HCT116 (cell line): Measurements from ENCODE around the gene NDUFS7. TPM values are rescaled to one million over a fixed set of nuclear protein-coding genes. Genes with fewer than 3 reads are reported as not detected.

Experiments used
- ATAC-seq: fragments of 200-7000 bp; cut with Tn5 transposase; 2 replicates; pipeline ENCODE4 v1.9.1; 2020; ENCODE audit warnings: mild to moderate bottlenecking, moderate library complexity
- BruUV-seq: library from RNA; stranded (reverse); fragments of 400-500 nt; replicated peaks from 2 replicates; lab custom pipeline; 2021; lab: Mats Ljungman, UMichigan
- CTCF ChIA-PET: fragments of 300-600 bp; sonication (Branson Sonifier 250); formaldehyde crosslinking; loops from one replicate; lab custom pipeline; 2021; ENCODE audit warnings: antibody characterized with exemption; lab: Charles Lee
- POLR2A ChIA-PET: fragments of 300-600, 350-600 bp; sonication (Branson Sonifier 250); formaldehyde crosslinking; loops from one replicate; lab custom pipeline; 2021; ENCODE audit warnings: antibody characterized with exemption; lab: Charles Lee
- RAD21 ChIA-PET, 2 experiments: fragments of 300-600 bp; sonication (Branson Sonifier 250); formaldehyde crosslinking; loops; one replicate each; lab custom pipeline; 2023; ENCODE audit warnings: low total read pairs in 2 of 2; ENCODE audit not compliant: uncharacterized antibody in 2 of 2, unreplicated experiment in 2 of 2, low non-redundant PET in 1 of 2; lab: Charles Lee
- DNase-seq: peaks from one replicate; pipeline ENCODE4 v3.0.0-alpha.2; 2010; ENCODE audit warnings: low read depth, low spot score
- H2AFZ ChIP-seq: fragments of 200-600 bp; shearing (Covaris generic), sonication (generic); 2 replicates; pipeline ENCODE4 v1.6.1; 2017; ENCODE audit warnings: low read depth, mixed run types, mixed read lengths, antibody characterized with exemption, low read length; ENCODE audit not compliant: poor library complexity, severe bottlenecking
- H3K27ac ChIP-seq: 2 replicates; pipeline ENCODE4 v1.5.1; 2012; ENCODE audit warnings: low read depth, low read length
- H3K27me3 ChIP-seq: fragments of 200-600 bp; sonication (generic); 2 replicates; pipeline ENCODE4 v1.6.1; 2016; ENCODE audit warnings: mixed run types, low read length, mixed read lengths; ENCODE audit not compliant: insufficient read depth
- H3K36me3 ChIP-seq, 2 experiments: fragments of 200-500 bp in 1 of 2; fragments of 200-600 bp in 1 of 2; sonication (Bioruptor generic) in 1 of 2; sonication (generic) in 1 of 2; 2 replicates each; pipeline versions ENCODE4 v1.5.1 to v1.6.1; 2014 to 2016; ENCODE audit warnings: low read length in 2 of 2, inconsistent platforms in 1 of 2, mixed read lengths in 1 of 2, mixed run types in 1 of 2; ENCODE audit not compliant: insufficient read depth in 2 of 2, control insufficient read depth in 1 of 2
- H3K4me1 ChIP-seq, 2 experiments: fragments of 200-600 bp in 1 of 2; sonication (generic) in 1 of 2; 2 replicates each; pipeline versions ENCODE4 v1.5.1 to v1.6.1; 2012 to 2017; ENCODE audit warnings: low read length in 2 of 2, inconsistent platforms in 1 of 2, mild to moderate bottlenecking in 1 of 2, mixed read lengths in 1 of 2, mixed run types in 1 of 2, moderate library complexity in 1 of 2; ENCODE audit not compliant: insufficient read depth in 2 of 2, control insufficient read depth in 1 of 2
- H3K4me2 ChIP-seq: fragments of 200-600 bp; sonication (generic); 2 replicates; pipeline ENCODE4 v1.6.1; 2017; ENCODE audit warnings: mixed run types, low read length, mixed read lengths
- H3K4me3 ChIP-seq, 2 experiments: fragments of 200-600 bp in 1 of 2; sonication (generic) in 1 of 2; replicated peaks in 1 of 2; 2 replicates each; pipeline ENCODE4 v1.5.1; 2011 to 2016; ENCODE audit warnings: low read length in 2 of 2, control low read depth in 1 of 2, low read depth in 1 of 2, mild to moderate bottlenecking in 1 of 2, mixed read lengths in 1 of 2, mixed run types in 1 of 2
- H3K79me2 ChIP-seq: fragments of 200-600 bp; sonication (generic); 2 replicates; pipeline ENCODE4 v1.6.1; 2017; ENCODE audit warnings: mild to moderate bottlenecking, mixed run types, low read length, moderate library complexity, mixed read lengths; ENCODE audit not compliant: insufficient read depth
- H3K9ac ChIP-seq: fragments of 200-600 bp; sonication (generic); 2 replicates; pipeline ENCODE4 v1.6.1; 2016; ENCODE audit warnings: low read length, mixed read lengths
- H3K9me2 ChIP-seq: fragments of 200-600 bp; sonication (generic), shearing (Covaris generic); 2 replicates; pipeline ENCODE4 v1.6.1; 2017; ENCODE audit warnings: mixed run types, mild to moderate bottlenecking, moderate library complexity; ENCODE audit not compliant: insufficient read depth
- H3K9me3 ChIP-seq, 2 experiments: fragments of 200-500 bp in 1 of 2; fragments of 200-600 bp in 1 of 2; sonication (Bioruptor generic) in 1 of 2; sonication (generic) in 1 of 2; 2 replicates each; pipeline ENCODE4 v1.6.1; 2014 to 2017; ENCODE audit warnings: low read length in 2 of 2, mixed read lengths in 2 of 2, inconsistent platforms in 1 of 2, low read depth in 1 of 2, mild to moderate bottlenecking in 1 of 2, mixed run types in 1 of 2, moderate library complexity in 1 of 2; ENCODE audit not compliant: control insufficient read depth in 1 of 2, insufficient read depth in 1 of 2
- H4K20me1 ChIP-seq: fragments of 200-600 bp; sonication (generic), shearing (Covaris generic); 2 replicates; pipeline ENCODE4 v1.6.1; 2017; ENCODE audit warnings: mixed run types, mild to moderate bottlenecking, moderate library complexity; ENCODE audit not compliant: insufficient read depth
- CEBPB ChIP-seq: IDR thresholded peaks from 2 replicates; pipeline ENCODE4 v1.6.1; 2012; ENCODE audit warnings: low read depth
- CTCF ChIP-seq, 3 experiments: fragments of 200-600 bp in 1 of 3; sonication (generic) in 1 of 3; IDR thresholded peaks in 2 of 3; conservative IDR thresholded peaks in 1 of 3; 2 replicates each; pipeline ENCODE4 v1.5.1; 2012 to 2017; ENCODE audit warnings: low read depth in 2 of 3, low read length in 2 of 3, antibody characterized with exemption in 1 of 3, borderline replicate concordance in 1 of 3, control low read depth in 1 of 3, mild to moderate bottlenecking in 1 of 3, mixed read lengths in 1 of 3, mixed run types in 1 of 3, moderate library complexity in 1 of 3; ENCODE audit not compliant: insufficient read depth in 1 of 3
- EGR1 ChIP-seq: IDR thresholded peaks from 2 replicates; pipeline ENCODE4 v1.6.1; 2012; ENCODE audit warnings: low read depth
- EZH2 ChIP-seq: fragments of 200-600 bp; sonication (generic); IDR thresholded peaks from 2 replicates; pipeline ENCODE4 v1.6.1; 2017; ENCODE audit warnings: antibody characterized with exemption, mixed run types
- EZH2phosphoT487 ChIP-seq: fragments of 200-600 bp; IDR thresholded peaks from 2 replicates; pipeline ENCODE4 v1.6.1; 2018; ENCODE audit warnings: antibody characterized with exemption, borderline replicate concordance
- FOSL1 ChIP-seq: IDR thresholded peaks from 2 replicates; pipeline ENCODE4 v1.6.1; 2012; ENCODE audit warnings: low read depth
- JUND ChIP-seq: IDR thresholded peaks from 2 replicates; pipeline ENCODE4 v1.6.1; 2012
- MAX ChIP-seq: IDR thresholded peaks from 2 replicates; pipeline ENCODE4 v1.6.1; 2012
- POLR2A ChIP-seq: IDR thresholded peaks from 2 replicates; pipeline ENCODE4 v1.7.0; 2011; ENCODE audit warnings: borderline replicate concordance; ENCODE audit not compliant: insufficient read depth, insufficient read length; ENCODE audit errors: extremely low read depth
- POLR2AphosphoS5 ChIP-seq: IDR thresholded peaks from 2 replicates; pipeline ENCODE4 v1.6.1; 2011; ENCODE audit warnings: mild to moderate bottlenecking, low read depth, low read length, moderate library complexity
- RAD21 ChIP-seq: IDR thresholded peaks from 2 replicates; pipeline ENCODE4 v1.6.1; 2012; ENCODE audit warnings: low read depth, mild to moderate bottlenecking
- SIN3A ChIP-seq: IDR thresholded peaks from 2 replicates; pipeline ENCODE4 v1.6.1; 2012; ENCODE audit warnings: low read depth
- TCF7L2 ChIP-seq: IDR thresholded peaks from 2 replicates; pipeline ENCODE4 v1.7.0; 2011; ENCODE audit warnings: borderline replicate concordance, inconsistent platforms; ENCODE audit not compliant: insufficient read depth, insufficient read length; ENCODE audit errors: extremely low read depth
- YY1 ChIP-seq: IDR thresholded peaks from 2 replicates; pipeline ENCODE4 v1.6.1; 2011; ENCODE audit warnings: low read length, low read depth, moderate library complexity, mild to moderate bottlenecking; ENCODE audit not compliant: insufficient replicate concordance; ENCODE audit errors: extremely low read depth
- ZNF274 ChIP-seq: fragments of 200-500 bp; sonication (Bioruptor generic); IDR thresholded peaks from 2 replicates; pipeline ENCODE4 v1.6.1; 2014; ENCODE audit warnings: mild to moderate bottlenecking, low read depth, low read length, inconsistent platforms
- intact Hi-C: fragments of 100-400 bp; cut with micrococcal nuclease; formaldehyde crosslinking; loops from 2 replicates; pipeline ENCODE4 v1.10.0; 2022
- total RNA-seq: library from RNA; stranded (reverse); gene quantifications from one replicate; pipeline ENCODE4 v1.2.1, GENCODE V29; 2021; ENCODE audit not compliant: unreplicated experiment

The NDUFS7 gene
- total RNA-seq, 1 experiment from 2014 or later, result 114 TPM

- H3K4me2 ChIP-seq, result peak overlapping the region; percentile 99
- H3K9me3 ChIP-seq, result no peaks in the 10 kb centered on the region
- DNase-seq (no peak), ATAC-seq (no peak)
- no peaks in the 10 kb centered on the region for H3K9me2 ChIP-seq
- H3K27ac ChIP-seq, result peak overlapping the region; percentile 26; the same call in 1 of the 2 replicates
- H4K20me1 ChIP-seq, result no peaks in the 10 kb centered on the region
- H3K79me2 ChIP-seq, result peaks cover 14% of the 10 kb centered on the region
- CTCF ChIA-PET, result no interaction called here
- H3K27me3 ChIP-seq, result no peaks in the 10 kb centered on the region
- H3K9ac ChIP-seq, result peak overlapping the region; percentile 89; the same call in 1 of the 2 replicates
- H2AFZ ChIP-seq, result no peak overlapping the region
- peak overlapping the region in 1 of 2 experiments; percentile 96; a peak in 2 of 4 replicates for H3K4me3 ChIP-seq
- intact Hi-C loops, result loop anchor here (10.0 kb wide), 1 partner anchor 125 kb away; the partner anchor contains the start of gene FAM174C
- no TSS peak for BruUV-seq
- H3K36me3 ChIP-seq, result peaks cover 0 to 6% of the 10 kb centered on the region in 2 experiments; a peak in 2 of 4 replicates
- no peak for TF ChIP-seq EZH2
- no peak for TF ChIP-seq FOSL1
- no peak for TF ChIP-seq EZH2phosphoT487
- no peak for TF ChIP-seq ZNF274
- no peak for TF ChIP-seq EGR1
- no peak for TF ChIP-seq YY1
- no peak for TF ChIP-seq POLR2AphosphoS5
- no peak for TF ChIP-seq RAD21
- no peak for TF ChIP-seq POLR2A
- no peak for TF ChIP-seq TCF7L2
- no peak for TF ChIP-seq CEBPB
- no peak for TF ChIP-seq MAX
- no peak for TF ChIP-seq JUND
- no peak for TF ChIP-seq CTCF (IDR thresholded peaks at IDR 0.05 in 2 of 3, conservative IDR thresholded peaks at IDR 0.05 in 1 of 3; ENCODE audit: borderline replicate concordance in 1 of 3, insufficient read depth in 1 of 3, low read depth in 2 of 3, low read length in 2 of 3)
- TF ChIP-seq SIN3A, result no peak
- RAD21 ChIA-PET, result no interaction called here
- H3K4me1 ChIP-seq, result peaks cover 12 to 54% of the 10 kb centered on the region in 2 experiments
- POLR2A ChIA-PET, result no interaction called here
These were observed 16.0 kb downstream of the NDUFS7 start for GRCh38 chr19:1399745-1400144.
